ENCODE measurements around the gene MS4A12.
"Not testable (repeated sequence)": the region's sequence is repeated elsewhere in the genome, so short reads cannot be mapped to it uniquely, and the experiment has no call there.

The MS4A12 gene

GRCh38 chr11:60492488-60493009 is at the start of gene MS4A12:
TSS of gene MS4A12 (plus strand) at chr11:60492778. CDS start at chr11:60497319, 4,541 bp downstream.
- DNase-seq (ENCODE audit: low read depth in 2 of 2): no peak

- no peak for DNase-seq (ENCODE audit: low read depth in 2 of 2)
Measured at GRCh38 chr11:60447070-60447469, 45.5 kb upstream of the MS4A12 start.

GRCh38 chr11:60447846-60448245 is 44.7 kb upstream of the MS4A12 start:
- no peak for DNase-seq (ENCODE audit: low read depth in 2 of 2)

- not testable (repeated sequence) for DNase-seq (ENCODE audit: low read depth in 2 of 2)
Measured at GRCh38 chr11:60451185-60451584, 41.4 kb upstream of the MS4A12 start.

GRCh38 chr11:60454212-60454611 is 38.4 kb upstream of the MS4A12 start:
- no peak for DNase-seq (ENCODE audit: low read depth in 2 of 2)

- no peak for DNase-seq (ENCODE audit: low read depth in 2 of 2)
Measured at GRCh38 chr11:60455531-60456042, 37.0 kb upstream of the MS4A12 start, which contains the start of gene MS4A1. TSS of gene MS4A1 (plus strand) at chr11:60455847. CDS start at chr11:60462375, 6,528 bp downstream.

GRCh38 chr11:60457576-60457975 is 35.0 kb upstream of the MS4A12 start:
- DNase-seq (ENCODE audit: low read depth in 2 of 2): no peak

GRCh38 chr11:60459345-60459744 is 33.2 kb upstream of the MS4A12 start:
- no peak for DNase-seq (ENCODE audit: low read depth in 2 of 2)

- DNase-seq (ENCODE audit: low read depth in 2 of 2): no peak
Measured at GRCh38 chr11:60468829-60469228, 23.7 kb upstream of the MS4A12 start.

- no peak for DNase-seq (ENCODE audit: low read depth in 2 of 2)
Measured at GRCh38 chr11:60469723-60470122, 22.9 kb upstream of the MS4A12 start.

GRCh38 chr11:60477035-60477445 is 15.5 kb upstream of the MS4A12 start:
- DNase-seq (ENCODE audit: low read depth in 2 of 2): no peak

- no peak for DNase-seq (ENCODE audit: low read depth in 2 of 2)
Measured at GRCh38 chr11:60482361-60482760, 10.2 kb upstream of the MS4A12 start.

GRCh38 chr11:60485987-60486386 is 6.6 kb upstream of the MS4A12 start:
- no peak for DNase-seq (ENCODE audit: low read depth in 2 of 2)

- no peak for DNase-seq (ENCODE audit: low read depth in 2 of 2)
Measured at GRCh38 chr11:60493454-60493853, 876 bp downstream of the MS4A12 start.

GRCh38 chr11:60498399-60498798 is 5.8 kb downstream of the MS4A12 start:
- DNase-seq (ENCODE audit: low read depth in 2 of 2): no peak

GRCh38 chr11:60498853-60499252 is 6.3 kb downstream of the MS4A12 start:
- no peak for DNase-seq (ENCODE audit: low read depth in 2 of 2)

- DNase-seq (ENCODE audit: low read depth in 2 of 2): no peak
Measured at GRCh38 chr11:60500276-60500910, 7.8 kb downstream of the MS4A12 start.

- no peak for DNase-seq (ENCODE audit: low read depth in 2 of 2)
Measured at GRCh38 chr11:60502221-60502775, 9.7 kb downstream of the MS4A12 start.

- DNase-seq (ENCODE audit: low read depth in 2 of 2): no peak
Measured at GRCh38 chr11:60504219-60504905, 11.8 kb downstream of the MS4A12 start.

- not testable (repeated sequence) for DNase-seq (ENCODE audit: low read depth in 2 of 2)
Measured at GRCh38 chr11:60509609-60510008, 17.0 kb downstream of the MS4A12 start.

- not testable (repeated sequence) for DNase-seq (ENCODE audit: low read depth in 2 of 2)
Measured at GRCh38 chr11:60510209-60510608, 17.6 kb downstream of the MS4A12 start.

GRCh38 chr11:60511393-60511792 is 18.8 kb downstream of the MS4A12 start:
- no peak for DNase-seq (ENCODE audit: low read depth in 2 of 2)

Measured in stimulated activated CD8-positive, alpha-beta memory T cell treated with anti-CD3 and anti-CD28 coated beads, Interleukin-15, amount 100 ng/mL, for 48 hours (primary cell).